Upper lobe of left lung (tissue), 4 donors: ENCODE results near the gene CEP170.
"Not testable (repeated sequence)": the region's sequence is repeated elsewhere in the genome, so short reads cannot be mapped to it uniquely, and the experiment has no call there.

Source experiments
- POLR2A ChIP-seq, 4 donors: fragments of 450-650 bp; IDR thresholded peaks; one replicate each; pipeline ENCODE4 v1.5.1; 2016 to 2017; ENCODE audit warnings: antibody characterized with exemption in 4 of 4, mild to moderate bottlenecking in 2 of 4
- POLR2AphosphoS5 ChIP-seq, 2 donors: sonication (generic); formaldehyde crosslinking; IDR thresholded peaks; one replicate each; pipeline ENCODE4 v1.5.1; 2017; ENCODE audit warnings: antibody characterized with exemption in 2 of 2
- TF ChIP-seq, protein P1 (sequence below), 6 experiments: fragments of 450-650 bp in 4 of 6; fragments of 200-600 bp in 2 of 6; sonication (generic) in 2 of 6; IDR thresholded peaks; one replicate each; pipeline ENCODE4 v1.5.1; 2016 to 2019; ENCODE audit warnings: antibody characterized with exemption in 6 of 6

- TF ChIP-seq POLR2A, POLR2AphosphoS5 (IDR thresholded peaks at IDR 0.05): not testable (repeated sequence)
- TF ChIP-seq, protein P1, sequence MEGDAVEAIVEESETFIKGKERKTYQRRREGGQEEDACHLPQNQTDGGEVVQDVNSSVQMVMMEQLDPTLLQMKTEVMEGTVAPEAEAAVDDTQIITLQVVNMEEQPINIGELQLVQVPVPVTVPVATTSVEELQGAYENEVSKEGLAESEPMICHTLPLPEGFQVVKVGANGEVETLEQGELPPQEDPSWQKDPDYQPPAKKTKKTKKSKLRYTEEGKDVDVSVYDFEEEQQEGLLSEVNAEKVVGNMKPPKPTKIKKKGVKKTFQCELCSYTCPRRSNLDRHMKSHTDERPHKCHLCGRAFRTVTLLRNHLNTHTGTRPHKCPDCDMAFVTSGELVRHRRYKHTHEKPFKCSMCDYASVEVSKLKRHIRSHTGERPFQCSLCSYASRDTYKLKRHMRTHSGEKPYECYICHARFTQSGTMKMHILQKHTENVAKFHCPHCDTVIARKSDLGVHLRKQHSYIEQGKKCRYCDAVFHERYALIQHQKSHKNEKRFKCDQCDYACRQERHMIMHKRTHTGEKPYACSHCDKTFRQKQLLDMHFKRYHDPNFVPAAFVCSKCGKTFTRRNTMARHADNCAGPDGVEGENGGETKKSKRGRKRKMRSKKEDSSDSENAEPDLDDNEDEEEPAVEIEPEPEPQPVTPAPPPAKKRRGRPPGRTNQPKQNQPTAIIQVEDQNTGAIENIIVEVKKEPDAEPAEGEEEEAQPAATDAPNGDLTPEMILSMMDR (IDR thresholded peaks at IDR 0.05), result not testable (repeated sequence)
Measured at GRCh38 chr1:243147351-243147750, 107.7 kb downstream of the CEP170 start.
